Measurements from ENCODE around the gene SENP1.

Gene SENP1

DNA sequence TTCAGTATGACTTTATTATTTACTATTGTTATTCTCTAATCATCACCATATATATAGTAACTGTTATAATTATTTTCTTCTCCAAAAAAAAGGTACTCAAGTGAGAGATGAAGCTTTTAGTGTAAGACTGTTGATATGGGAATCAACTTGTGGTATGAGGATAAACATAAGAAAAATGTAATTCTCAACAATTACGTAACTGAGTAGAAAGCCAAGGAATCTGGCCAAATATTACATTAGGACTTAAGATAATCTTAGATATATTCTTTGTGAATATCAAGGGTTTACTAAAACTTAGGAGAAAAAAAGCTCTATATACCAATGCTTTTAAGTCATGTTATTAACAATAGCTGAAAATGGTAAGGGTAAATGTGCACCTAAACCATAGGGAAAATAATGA is 13.3 kb downstream of the SENP1 start:
- no peak overlapping the region for H2AFZ ChIP-seq (ENCODE audit: low read length)
- TF ChIP-seq, protein P1, sequence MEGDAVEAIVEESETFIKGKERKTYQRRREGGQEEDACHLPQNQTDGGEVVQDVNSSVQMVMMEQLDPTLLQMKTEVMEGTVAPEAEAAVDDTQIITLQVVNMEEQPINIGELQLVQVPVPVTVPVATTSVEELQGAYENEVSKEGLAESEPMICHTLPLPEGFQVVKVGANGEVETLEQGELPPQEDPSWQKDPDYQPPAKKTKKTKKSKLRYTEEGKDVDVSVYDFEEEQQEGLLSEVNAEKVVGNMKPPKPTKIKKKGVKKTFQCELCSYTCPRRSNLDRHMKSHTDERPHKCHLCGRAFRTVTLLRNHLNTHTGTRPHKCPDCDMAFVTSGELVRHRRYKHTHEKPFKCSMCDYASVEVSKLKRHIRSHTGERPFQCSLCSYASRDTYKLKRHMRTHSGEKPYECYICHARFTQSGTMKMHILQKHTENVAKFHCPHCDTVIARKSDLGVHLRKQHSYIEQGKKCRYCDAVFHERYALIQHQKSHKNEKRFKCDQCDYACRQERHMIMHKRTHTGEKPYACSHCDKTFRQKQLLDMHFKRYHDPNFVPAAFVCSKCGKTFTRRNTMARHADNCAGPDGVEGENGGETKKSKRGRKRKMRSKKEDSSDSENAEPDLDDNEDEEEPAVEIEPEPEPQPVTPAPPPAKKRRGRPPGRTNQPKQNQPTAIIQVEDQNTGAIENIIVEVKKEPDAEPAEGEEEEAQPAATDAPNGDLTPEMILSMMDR (conservative IDR thresholded peaks at IDR 0.05; ENCODE audit: low read length), result no peak
- no peak for TF ChIP-seq EZH2phosphoT487 (IDR thresholded peaks at IDR 0.05; ENCODE audit: borderline replicate concordance)
- H3K4me1 ChIP-seq (ENCODE audit: insufficient read depth, low read length, poor library complexity, severe bottlenecking), result peaks cover 5% of the 10 kb centered on the region
- H3K36me3 ChIP-seq (ENCODE audit: insufficient read depth, low read length), result peaks cover 67% of the 10 kb centered on the region
- H3K79me2 ChIP-seq (ENCODE audit: insufficient read depth, low read length), result peaks cover 5% of the 10 kb centered on the region; the same call in 1 of the 2 replicates
- no peaks in the 10 kb centered on the region for H3K9me2 ChIP-seq (replicated peaks; ENCODE audit: low read depth, low read length)
- H3K4me2 ChIP-seq (ENCODE audit: low read depth, low read length, poor library complexity, severe bottlenecking), result no peak overlapping the region
- no peaks in the 10 kb centered on the region for H3K27me3 ChIP-seq (ENCODE audit: insufficient read depth, low read length, poor library complexity, severe bottlenecking)
- no peak overlapping the region for H3K4me3 ChIP-seq (ENCODE audit: low read length, poor library complexity, severe bottlenecking)
- peaks cover 6% of the 10 kb centered on the region for H4K20me1 ChIP-seq (ENCODE audit: insufficient read depth, low read length, poor library complexity, severe bottlenecking)
- no peaks in the 10 kb centered on the region; the same call in 1 of the 2 replicates for H3F3A ChIP-seq (ENCODE audit: low read depth)
- H3K9ac ChIP-seq (ENCODE audit: low read depth, low read length, poor library complexity, severe bottlenecking), result no peak overlapping the region
- no peaks in the 10 kb centered on the region for H3K9me3 ChIP-seq (ENCODE audit: insufficient read depth, low read depth, low read length)

DNA sequence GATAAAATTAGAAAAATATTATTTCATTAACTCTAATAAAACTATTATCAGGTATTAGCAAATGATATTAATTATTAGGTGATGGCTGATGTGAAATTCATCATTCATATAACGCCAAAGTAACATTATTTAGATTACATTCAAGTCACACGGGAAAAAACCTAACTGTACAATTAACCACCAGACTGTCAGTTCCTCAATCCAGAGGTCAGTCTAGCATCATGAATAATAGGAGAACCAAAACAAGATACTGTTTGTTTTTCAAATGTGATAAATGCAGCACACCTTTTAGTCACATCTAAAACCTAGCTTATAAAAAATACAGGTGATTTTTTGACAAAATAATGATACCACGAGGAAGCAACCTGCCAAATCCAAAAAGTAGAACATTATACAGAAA is 19.6 kb downstream of the SENP1 start:
- Histone ChIP-seq H2AFZ (ENCODE audit: low read length) (no peak overlapping the region), H3K27me3 (ENCODE audit: insufficient read depth, low read length, poor library complexity, severe bottlenecking) (no peaks in the 10 kb centered on the region)
- TF ChIP-seq EZH2phosphoT487 (IDR thresholded peaks at IDR 0.05; ENCODE audit: borderline replicate concordance), result no peak
- TF ChIP-seq, protein P1 (conservative IDR thresholded peaks at IDR 0.05; ENCODE audit: low read length), result no peak

DNA sequence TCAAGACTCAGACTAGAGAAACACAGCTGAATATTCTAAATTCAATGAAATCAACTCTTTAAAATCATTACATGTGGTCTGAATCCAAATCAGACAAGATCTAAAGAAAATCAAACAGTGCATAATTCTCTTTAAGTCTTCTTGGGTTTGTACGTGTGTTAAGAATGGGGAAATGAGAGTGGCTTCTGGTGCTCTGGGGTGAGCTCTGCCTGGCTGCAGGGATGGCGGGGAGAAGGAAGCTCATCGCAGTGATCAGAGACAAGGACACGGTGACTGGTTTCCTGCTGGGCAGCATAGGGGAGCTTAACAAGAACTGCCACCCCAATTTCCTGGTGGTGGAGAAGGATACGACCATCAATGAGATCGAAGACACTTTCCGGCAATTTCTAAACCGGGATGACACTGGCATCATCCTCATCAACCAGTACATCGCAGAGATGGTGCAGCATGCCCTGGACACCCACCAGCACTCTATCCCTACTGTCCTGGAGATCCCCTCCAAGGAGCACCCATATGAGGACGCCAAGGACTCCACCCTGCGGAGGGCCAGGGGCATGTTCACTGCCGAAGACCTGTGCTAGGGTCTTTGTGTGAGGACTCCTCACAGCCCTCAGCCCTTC is 20.9 kb downstream of the SENP1 start:
- no peak overlapping the region for H3K4me2 ChIP-seq (ENCODE audit: low read depth, low read length, poor library complexity, severe bottlenecking)
- no peaks in the 10 kb centered on the region for H3K9me3 ChIP-seq (ENCODE audit: insufficient read depth, low read depth, low read length)
- H3K9me2 ChIP-seq (replicated peaks; ENCODE audit: low read depth, low read length), result no peaks in the 10 kb centered on the region
- peaks cover 73% of the 10 kb centered on the region for H3K36me3 ChIP-seq (ENCODE audit: insufficient read depth, low read length)
- no peak overlapping the region for H3K9ac ChIP-seq (ENCODE audit: low read depth, low read length, poor library complexity, severe bottlenecking)
- H3K79me2 ChIP-seq (ENCODE audit: insufficient read depth, low read length), result no peaks in the 10 kb centered on the region
- no peaks in the 10 kb centered on the region for H3K27me3 ChIP-seq (ENCODE audit: insufficient read depth, low read length, poor library complexity, severe bottlenecking)
- H3F3A ChIP-seq (ENCODE audit: low read depth), result no peaks in the 10 kb centered on the region
- H3K4me3 ChIP-seq (ENCODE audit: low read length, poor library complexity, severe bottlenecking), result no peak overlapping the region
- no peaks in the 10 kb centered on the region for H3K4me1 ChIP-seq (ENCODE audit: insufficient read depth, low read length, poor library complexity, severe bottlenecking)
- H4K20me1 ChIP-seq (ENCODE audit: insufficient read depth, low read length, poor library complexity, severe bottlenecking), result no peaks in the 10 kb centered on the region
- H2AFZ ChIP-seq (ENCODE audit: low read length), result no peak overlapping the region
- TF ChIP-seq, protein P1 (conservative IDR thresholded peaks at IDR 0.05; ENCODE audit: low read length), result no peak
- TF ChIP-seq EZH2phosphoT487 (IDR thresholded peaks at IDR 0.05; ENCODE audit: borderline replicate concordance), result no peak

More for the DNA sequence above, 19.6 kb downstream of the SENP1 start:
- no peak overlapping the region for H3K4me2 ChIP-seq (ENCODE audit: low read depth, low read length, poor library complexity, severe bottlenecking)
- H3K79me2 ChIP-seq (ENCODE audit: insufficient read depth, low read length), result no peaks in the 10 kb centered on the region
- no peaks in the 10 kb centered on the region for H4K20me1 ChIP-seq (ENCODE audit: insufficient read depth, low read length, poor library complexity, severe bottlenecking)
- peaks cover 76% of the 10 kb centered on the region for H3K36me3 ChIP-seq (ENCODE audit: insufficient read depth, low read length)
- H3F3A ChIP-seq (ENCODE audit: low read depth), result no peaks in the 10 kb centered on the region
- no peaks in the 10 kb centered on the region for H3K9me2 ChIP-seq (replicated peaks; ENCODE audit: low read depth, low read length)
- no peaks in the 10 kb centered on the region for H3K4me1 ChIP-seq (ENCODE audit: insufficient read depth, low read length, poor library complexity, severe bottlenecking)
- no peak overlapping the region for H3K4me3 ChIP-seq (ENCODE audit: low read length, poor library complexity, severe bottlenecking)
- H3K9me3 ChIP-seq (ENCODE audit: insufficient read depth, low read depth, low read length), result no peaks in the 10 kb centered on the region
- no peak overlapping the region for H3K9ac ChIP-seq (ENCODE audit: low read depth, low read length, poor library complexity, severe bottlenecking)

Measured in Loucy (cell line).